Cardiac fibroblast (primary cell): ENCODE results near the gene C1GALT1C1L.
"Not testable (repeated sequence)": the region's sequence is repeated elsewhere in the genome, so short reads cannot be mapped to it uniquely, and the experiment has no call there.

Experiments
- DNase-seq, 2 donors: peaks; one replicate each; pipeline versions ENCODE4 v3.0.0 to v3.0.0-alpha.2; 2010; ENCODE audit warnings: low read depth in 2 of 2
- H3K4me3 ChIP-seq, 2 donors: replicated peaks in 1 of 2; 1 replicate in 1 of 2; 2 replicates in 1 of 2; pipeline ENCODE4 v1.5.1; 2011; ENCODE audit warnings: low read depth in 2 of 2, low read length in 2 of 2, mild to moderate bottlenecking in 2 of 2, moderate library complexity in 1 of 2
- TF ChIP-seq, protein P1 (sequence below): IDR thresholded peaks from one replicate; pipeline ENCODE4 v1.5.1; 2011; ENCODE audit warnings: low read depth, mild to moderate bottlenecking, low read length, inconsistent platforms

The C1GALT1C1L gene

DNA sequence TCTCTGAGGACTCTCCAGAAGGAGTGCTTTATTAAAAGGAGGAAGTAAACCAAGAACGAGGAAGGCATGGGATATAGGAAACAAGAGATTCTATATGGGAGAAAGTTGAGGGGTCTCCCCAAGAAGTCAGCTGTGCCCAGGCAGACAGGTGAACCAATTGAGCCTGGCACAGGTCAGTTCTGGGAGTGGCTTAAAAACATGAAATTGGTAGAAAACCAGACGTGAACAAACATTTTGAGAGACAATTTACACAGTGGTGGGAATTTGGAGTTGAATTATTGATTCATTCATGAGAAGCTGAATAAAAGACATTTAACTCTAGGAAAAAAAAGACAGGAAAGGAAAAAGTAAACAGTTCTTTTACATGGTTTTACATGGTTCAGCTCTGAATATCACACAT lies 22.7 kb downstream of the C1GALT1C1L start:
- no peak for DNase-seq
- TF ChIP-seq, protein P1, sequence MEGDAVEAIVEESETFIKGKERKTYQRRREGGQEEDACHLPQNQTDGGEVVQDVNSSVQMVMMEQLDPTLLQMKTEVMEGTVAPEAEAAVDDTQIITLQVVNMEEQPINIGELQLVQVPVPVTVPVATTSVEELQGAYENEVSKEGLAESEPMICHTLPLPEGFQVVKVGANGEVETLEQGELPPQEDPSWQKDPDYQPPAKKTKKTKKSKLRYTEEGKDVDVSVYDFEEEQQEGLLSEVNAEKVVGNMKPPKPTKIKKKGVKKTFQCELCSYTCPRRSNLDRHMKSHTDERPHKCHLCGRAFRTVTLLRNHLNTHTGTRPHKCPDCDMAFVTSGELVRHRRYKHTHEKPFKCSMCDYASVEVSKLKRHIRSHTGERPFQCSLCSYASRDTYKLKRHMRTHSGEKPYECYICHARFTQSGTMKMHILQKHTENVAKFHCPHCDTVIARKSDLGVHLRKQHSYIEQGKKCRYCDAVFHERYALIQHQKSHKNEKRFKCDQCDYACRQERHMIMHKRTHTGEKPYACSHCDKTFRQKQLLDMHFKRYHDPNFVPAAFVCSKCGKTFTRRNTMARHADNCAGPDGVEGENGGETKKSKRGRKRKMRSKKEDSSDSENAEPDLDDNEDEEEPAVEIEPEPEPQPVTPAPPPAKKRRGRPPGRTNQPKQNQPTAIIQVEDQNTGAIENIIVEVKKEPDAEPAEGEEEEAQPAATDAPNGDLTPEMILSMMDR, result no peak
- H3K4me3 ChIP-seq, result no peak overlapping the region

DNA sequence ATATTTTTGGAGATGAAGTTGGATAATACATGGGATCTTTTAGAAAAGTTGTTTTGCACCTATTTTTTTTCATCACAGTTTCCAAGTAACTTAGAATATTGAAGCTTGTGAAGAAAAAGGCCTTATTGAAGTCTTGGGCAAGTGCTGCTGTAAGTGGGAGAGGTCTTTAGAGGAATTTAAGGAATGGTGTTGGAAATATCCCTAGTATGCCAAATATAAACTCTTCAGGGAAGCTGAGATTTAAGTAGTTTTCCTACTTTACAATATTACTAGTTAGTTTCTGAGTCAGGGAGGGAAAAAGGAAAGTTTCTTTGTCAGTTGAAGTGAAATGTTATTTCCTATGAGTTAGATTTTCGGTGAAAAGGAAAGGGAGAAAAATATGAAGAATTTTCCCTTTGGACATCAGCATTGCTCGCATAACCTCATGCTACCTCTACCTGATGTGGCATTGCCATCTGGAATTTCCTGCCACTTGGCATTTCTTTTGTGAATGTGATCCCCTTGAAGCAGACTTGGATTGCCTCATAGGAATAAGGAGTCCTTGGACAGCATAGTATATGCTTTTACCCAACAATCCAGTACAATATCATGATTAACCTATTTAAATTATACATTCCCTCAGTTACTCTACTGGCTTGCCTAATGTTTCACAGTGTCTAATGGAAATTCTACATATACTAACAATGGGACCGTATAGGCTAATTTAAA lies 27.1 kb downstream of the C1GALT1C1L start:
- H3K4me3 ChIP-seq, result no peak overlapping the region
- TF ChIP-seq, protein P1, result no peak
- DNase-seq, result peak in 1 of 2 donors; percentile 19

DNA sequence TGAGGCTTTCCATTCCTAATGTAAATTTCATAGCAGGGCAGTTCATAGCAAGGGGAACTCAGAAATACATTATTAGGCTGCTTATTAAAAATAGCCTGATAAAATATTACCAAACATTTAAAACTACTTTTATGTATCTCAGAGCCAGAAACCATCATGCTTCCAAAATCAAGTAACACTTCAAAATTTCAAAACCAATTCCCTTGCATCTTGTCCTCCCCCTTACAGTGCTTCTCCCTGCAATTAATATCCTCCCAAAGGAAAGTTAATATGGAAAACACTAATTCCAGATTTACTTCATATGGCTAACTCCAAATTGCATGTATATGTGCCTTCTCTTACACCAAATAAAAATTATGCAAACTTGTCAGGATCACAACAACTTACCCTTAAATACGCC lies 32.5 kb downstream of the C1GALT1C1L start:
- TF ChIP-seq, protein P1, result no peak
- no peak for DNase-seq
- no peak overlapping the region for H3K4me3 ChIP-seq

DNA sequence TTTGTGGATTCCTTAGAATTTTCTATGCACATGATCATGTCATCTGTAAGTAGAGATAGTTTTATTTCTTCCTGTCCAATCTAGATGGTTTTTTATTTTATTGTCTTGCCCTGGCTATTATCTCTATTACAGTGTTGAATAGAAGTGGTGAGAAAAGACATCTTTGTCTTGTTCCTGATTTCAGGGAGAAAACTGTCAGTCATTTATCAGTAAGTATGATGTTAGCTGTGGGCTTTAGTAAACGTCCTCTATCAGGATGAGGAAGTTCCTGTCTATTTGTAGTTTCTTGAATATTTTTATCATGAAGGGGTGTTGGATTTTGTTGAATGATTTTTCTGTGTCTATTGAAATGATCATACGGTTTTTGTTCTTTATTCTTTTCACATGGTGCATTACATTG lies 33.9 kb downstream of the C1GALT1C1L start:
- DNase-seq, result no peak
- no peak overlapping the region for H3K4me3 ChIP-seq
- TF ChIP-seq, protein P1, result no peak

DNA sequence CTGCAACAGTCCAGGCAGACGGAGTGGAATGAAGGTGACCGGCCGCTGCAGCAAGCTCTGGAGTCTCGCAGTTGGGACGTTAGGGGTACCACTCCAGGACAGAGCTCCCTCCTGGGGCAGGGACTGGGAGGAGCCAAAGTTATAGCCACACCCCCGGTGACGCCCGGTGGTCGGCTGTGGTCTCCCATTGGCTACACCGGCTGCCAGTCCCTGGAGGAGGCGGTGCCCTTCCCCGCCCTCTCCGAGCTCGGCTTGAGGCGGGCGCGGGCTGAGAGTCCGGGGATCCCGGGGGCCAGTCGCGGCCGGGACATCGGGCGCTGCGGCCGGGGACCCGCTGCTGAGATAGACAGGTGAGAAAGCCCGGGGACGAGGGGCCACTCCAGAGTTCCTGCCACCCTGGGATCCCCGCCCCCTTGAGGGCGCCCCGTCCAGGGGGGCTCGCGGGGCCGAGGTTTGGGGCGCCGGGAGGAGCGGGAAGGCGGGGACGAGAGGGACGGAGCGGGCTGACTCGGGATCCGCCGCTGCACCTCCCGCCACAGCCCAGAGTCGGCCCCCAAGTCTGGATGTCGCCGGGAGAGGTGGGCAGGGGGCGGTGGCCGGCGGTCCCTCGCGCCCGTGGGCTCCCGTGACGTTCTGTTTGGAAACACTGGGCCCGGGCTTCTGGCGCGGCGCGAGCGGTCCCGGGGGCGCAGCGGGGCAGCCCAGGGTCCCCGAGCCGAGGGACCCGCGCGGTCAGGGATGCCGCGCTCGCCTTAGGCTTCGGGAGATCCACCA lies 39.0 kb downstream of the C1GALT1C1L start, which contains the start of gene PLEKHH2:
Gene PLEKHH2, plus strand, starts transcription at position 231 of the 774 bp plus-strand sequence. CDS start 7,414 bp downstream, outside the sequence.
- H3K4me3 ChIP-seq, result peak within 1 kb of the TSS; percentile 69 to 78
- TF ChIP-seq, protein P1, result no peak
- DNase-seq, result peak; percentile 89

DNA sequence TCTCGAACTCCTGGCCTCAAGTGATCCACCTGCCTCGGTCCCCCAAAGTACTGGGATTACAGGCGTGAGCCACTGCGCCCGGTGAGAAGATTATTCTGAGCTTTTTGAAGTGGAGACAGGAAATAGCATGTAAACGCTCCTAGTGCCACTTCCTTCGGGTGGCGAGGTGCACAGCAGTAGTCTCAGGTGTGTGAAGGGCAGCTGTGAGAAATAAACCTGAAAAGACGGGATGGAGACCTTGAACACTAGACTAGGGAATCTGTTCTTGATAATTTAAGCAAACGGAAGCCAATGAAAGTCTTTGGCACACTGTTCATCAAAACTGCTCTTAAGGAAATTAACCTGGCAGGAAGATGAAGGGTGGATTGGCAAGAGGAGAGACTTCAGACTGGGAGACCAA lies 39.6 kb downstream of the C1GALT1C1L start:
- TF ChIP-seq, protein P1, result no peak
- no peak for DNase-seq
- H3K4me3 ChIP-seq, result peak overlapping the region; percentile 69 to 78

DNA sequence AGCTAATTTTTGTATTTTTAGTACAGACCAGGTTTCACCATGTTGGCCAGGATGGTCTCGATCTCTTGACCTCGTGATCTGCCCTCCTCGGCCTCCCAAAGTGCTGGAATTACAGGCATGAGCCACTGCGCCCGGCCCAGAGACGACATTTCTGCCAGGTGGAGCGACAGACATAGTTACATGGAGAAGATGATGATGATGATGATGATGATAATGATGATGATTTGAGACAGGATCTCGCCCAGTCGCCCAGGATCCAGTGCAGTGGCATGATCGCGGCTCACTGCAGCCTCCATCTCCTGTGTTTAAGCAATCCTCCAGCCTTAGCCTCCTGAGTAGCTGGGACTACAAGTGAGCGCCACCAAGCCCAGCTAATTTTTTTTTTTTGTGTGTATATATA lies 40.1 kb downstream of the C1GALT1C1L start:
- H3K4me3 ChIP-seq, DNase-seq: not testable (repeated sequence)
